MM.1S (cell line): ENCODE data around the gene EGLN2.
"Not testable (repeated sequence)": the region's sequence is repeated elsewhere in the genome, so short reads cannot be mapped to it uniquely, and the experiment has no call there.

Source experiments
- EZH2 ChIP-seq: fragments of 300-600 bp; sonication (generic); optimal IDR thresholded peaks from 2 replicates; pipeline ENCODE3; 2017; ENCODE audit warnings: low read depth, mild to moderate bottlenecking, antibody characterized with exemption, low read length, mixed read lengths
- EZH2phosphoT487 ChIP-seq: fragments of 300-600 bp; sonication (generic); IDR thresholded peaks from 2 replicates; pipeline ENCODE4 v1.6.1; 2018; ENCODE audit warnings: antibody characterized with exemption, low read length
- TF ChIP-seq, protein P1 (sequence below): fragments of 300-600 bp; sonication (generic); IDR thresholded peaks from 2 replicates; pipeline ENCODE4 v1.5.1; 2016; ENCODE audit warnings: antibody characterized with exemption, low read length, mixed read lengths

DNA sequence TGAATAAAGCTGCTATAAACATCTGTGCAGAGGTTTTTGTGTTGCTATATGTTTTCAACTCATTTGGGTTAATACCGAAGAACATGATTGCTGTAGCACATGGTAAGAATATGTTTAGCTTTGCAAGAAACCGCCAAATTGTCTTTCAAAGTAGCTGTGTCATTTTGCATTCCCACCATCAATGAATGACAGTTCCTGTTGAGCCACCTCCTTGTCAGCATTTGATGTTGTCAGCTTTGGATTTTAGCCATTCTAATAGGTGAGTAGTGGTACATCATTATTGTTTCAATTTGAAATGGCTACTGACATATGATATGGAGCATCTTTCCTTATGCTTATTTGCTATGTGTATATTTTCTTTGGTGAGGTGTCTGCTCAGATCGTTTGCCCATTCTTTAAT is 43.0 kb downstream of the EGLN2 start:
- TF ChIP-seq, protein P1, sequence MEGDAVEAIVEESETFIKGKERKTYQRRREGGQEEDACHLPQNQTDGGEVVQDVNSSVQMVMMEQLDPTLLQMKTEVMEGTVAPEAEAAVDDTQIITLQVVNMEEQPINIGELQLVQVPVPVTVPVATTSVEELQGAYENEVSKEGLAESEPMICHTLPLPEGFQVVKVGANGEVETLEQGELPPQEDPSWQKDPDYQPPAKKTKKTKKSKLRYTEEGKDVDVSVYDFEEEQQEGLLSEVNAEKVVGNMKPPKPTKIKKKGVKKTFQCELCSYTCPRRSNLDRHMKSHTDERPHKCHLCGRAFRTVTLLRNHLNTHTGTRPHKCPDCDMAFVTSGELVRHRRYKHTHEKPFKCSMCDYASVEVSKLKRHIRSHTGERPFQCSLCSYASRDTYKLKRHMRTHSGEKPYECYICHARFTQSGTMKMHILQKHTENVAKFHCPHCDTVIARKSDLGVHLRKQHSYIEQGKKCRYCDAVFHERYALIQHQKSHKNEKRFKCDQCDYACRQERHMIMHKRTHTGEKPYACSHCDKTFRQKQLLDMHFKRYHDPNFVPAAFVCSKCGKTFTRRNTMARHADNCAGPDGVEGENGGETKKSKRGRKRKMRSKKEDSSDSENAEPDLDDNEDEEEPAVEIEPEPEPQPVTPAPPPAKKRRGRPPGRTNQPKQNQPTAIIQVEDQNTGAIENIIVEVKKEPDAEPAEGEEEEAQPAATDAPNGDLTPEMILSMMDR, result not testable (repeated sequence)
- TF ChIP-seq EZH2phosphoT487, EZH2: not testable (repeated sequence)
